GM10248 (cell line): ENCODE results near the gene HAUS3.
"Not testable (repeated sequence)": the region's sequence is repeated elsewhere in the genome, so short reads cannot be mapped to it uniquely, and the experiment has no call there.

Source experiments
- CTCF ChIA-PET: fragments of 300-600 bp; sonication (Branson Sonifier 250); formaldehyde crosslinking; extraction: SDS; loops from one replicate; lab custom pipeline; 2021; ENCODE audit warnings: antibody characterized with exemption; lab: Yijun Ruan, JAX
- POLR2A ChIA-PET: fragments of 350-650 bp; sonication (Branson Sonifier 250); formaldehyde crosslinking; extraction: SDS; loops from one replicate; lab custom pipeline; 2020; ENCODE audit warnings: antibody characterized with exemption; lab: Yijun Ruan, JAX
- DNase-seq: peaks from one replicate; pipeline ENCODE4 v3.0.0; 2012; ENCODE audit errors: extremely low spot score
- TF ChIP-seq, protein P1 (sequence below): IDR thresholded peaks from 2 replicates; pipeline ENCODE4 v1.5.1; 2012; ENCODE audit warnings: mild to moderate bottlenecking, low read depth; ENCODE audit errors: extremely low read depth, missing control alignments, control extremely low read depth

HAUS3 gene

DNA sequence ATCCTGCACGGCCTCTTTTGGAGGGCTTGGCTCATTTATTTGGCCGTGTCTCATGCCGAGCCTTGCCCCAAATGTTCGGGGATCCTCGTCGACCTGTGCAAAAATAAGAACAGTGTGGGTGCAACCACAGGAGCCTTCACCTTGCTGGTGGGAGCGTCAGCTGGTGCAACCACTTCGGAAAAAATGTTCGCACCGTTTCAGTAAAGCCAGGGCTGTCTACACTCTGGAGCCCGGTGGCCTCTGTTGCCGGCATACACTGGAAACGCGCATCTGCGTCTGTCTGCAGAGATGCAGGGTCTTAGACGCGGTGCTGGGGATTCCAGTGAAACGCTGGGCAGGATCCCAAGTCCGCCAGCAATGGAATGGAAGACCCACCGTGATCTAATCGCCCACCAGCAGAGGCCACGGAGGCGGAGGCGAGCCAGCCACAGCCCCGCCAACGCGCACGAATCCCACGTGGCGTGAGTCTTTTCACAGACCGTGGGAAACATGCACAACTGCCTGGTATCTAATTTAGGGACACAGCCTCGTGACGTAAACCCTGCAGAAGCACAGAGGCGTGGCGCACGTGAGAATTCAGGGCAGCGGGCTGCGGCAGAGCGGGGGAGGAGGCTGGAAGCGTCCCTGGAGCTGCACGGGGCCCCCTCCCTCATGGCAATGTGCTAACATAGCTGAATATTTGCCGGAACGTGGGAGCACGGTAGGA is 33.8 kb upstream of the HAUS3 start:
- CTCF ChIA-PET = no interaction called here
- no peak for DNase-seq
- POLR2A ChIA-PET = no interaction called here
- TF ChIP-seq, protein P1, sequence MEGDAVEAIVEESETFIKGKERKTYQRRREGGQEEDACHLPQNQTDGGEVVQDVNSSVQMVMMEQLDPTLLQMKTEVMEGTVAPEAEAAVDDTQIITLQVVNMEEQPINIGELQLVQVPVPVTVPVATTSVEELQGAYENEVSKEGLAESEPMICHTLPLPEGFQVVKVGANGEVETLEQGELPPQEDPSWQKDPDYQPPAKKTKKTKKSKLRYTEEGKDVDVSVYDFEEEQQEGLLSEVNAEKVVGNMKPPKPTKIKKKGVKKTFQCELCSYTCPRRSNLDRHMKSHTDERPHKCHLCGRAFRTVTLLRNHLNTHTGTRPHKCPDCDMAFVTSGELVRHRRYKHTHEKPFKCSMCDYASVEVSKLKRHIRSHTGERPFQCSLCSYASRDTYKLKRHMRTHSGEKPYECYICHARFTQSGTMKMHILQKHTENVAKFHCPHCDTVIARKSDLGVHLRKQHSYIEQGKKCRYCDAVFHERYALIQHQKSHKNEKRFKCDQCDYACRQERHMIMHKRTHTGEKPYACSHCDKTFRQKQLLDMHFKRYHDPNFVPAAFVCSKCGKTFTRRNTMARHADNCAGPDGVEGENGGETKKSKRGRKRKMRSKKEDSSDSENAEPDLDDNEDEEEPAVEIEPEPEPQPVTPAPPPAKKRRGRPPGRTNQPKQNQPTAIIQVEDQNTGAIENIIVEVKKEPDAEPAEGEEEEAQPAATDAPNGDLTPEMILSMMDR = no peak

DNA sequence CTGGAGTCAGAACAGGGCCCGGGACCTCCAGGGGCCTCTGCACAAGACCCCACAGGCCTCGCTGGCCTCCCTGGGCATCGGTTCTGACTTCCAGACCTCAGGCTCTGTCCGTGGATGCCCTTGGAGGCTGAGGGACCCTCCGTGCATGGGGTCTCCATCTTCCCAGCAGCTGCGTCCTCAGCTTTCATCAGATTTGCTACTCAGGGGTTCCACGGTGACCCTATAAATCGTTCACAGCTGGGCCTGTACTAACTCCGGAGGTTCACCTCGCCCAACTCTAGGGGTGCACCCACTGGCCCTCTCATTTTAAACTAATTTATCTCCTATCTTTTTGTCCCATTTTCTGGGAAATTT is 33.1 kb upstream of the HAUS3 start:
- DNase-seq, CTCF ChIA-PET, POLR2A ChIA-PET: not testable (repeated sequence)

GRCh38 chr4:2274320-2275043 is 32.6 kb upstream of the HAUS3 start:
- CTCF ChIA-PET = no interaction called here

GRCh38 chr4:2273657-2274319 is 31.9 kb upstream of the HAUS3 start:
- no peak for DNase-seq
- ChIA-PET POLR2A (no interaction called here), CTCF (no interaction called here)
- TF ChIP-seq, protein P1 = no peak

More at GRCh38 chr4:2274320-2275043, 32.6 kb upstream of the HAUS3 start:
- TF ChIP-seq, protein P1 = no peak
- POLR2A ChIA-PET = no interaction called here
- no peak for DNase-seq

GRCh38 chr4:2273221-2273620 is 31.3 kb upstream of the HAUS3 start:
- TF ChIP-seq, protein P1 = no peak
- POLR2A ChIA-PET = no interaction called here
- CTCF ChIA-PET = no interaction called here
- no peak for DNase-seq

DNA sequence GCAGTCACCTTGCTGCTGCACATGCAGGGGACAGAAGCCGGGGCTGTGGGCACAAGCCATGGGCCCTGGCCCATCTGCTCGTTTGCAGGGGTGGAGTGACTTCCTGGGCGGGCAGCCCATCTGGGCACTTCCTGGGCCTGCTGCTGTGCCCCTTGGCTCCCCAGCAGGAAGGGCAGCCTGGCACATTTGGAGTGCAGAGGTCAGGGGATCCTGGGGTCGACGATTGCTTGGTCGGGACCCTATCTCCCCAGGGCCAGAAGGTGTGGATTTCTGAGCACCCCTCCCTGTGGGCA is 30.9 kb upstream of the HAUS3 start:
- CTCF ChIA-PET = no interaction called here
- TF ChIP-seq, protein P1 = no peak
- POLR2A ChIA-PET = no interaction called here
- no peak for DNase-seq

GRCh38 chr4:2272026-2272827 is 30.3 kb upstream of the HAUS3 start:
- TF ChIP-seq, protein P1 = no peak
- no peak for DNase-seq
- POLR2A ChIA-PET = no interaction called here
- CTCF ChIA-PET = no interaction called here
